IMR-90 (cell line): ENCODE data around the gene PLA2G3. TPM values are rescaled to one million over a fixed set of nuclear protein-coding genes. Genes with fewer than 3 reads are reported as not detected.

ENCODE experiments used
- ATAC-seq: fragments of 200-7000 bp; cut with Tn5 transposase; 2 replicates; pipeline ENCODE4 v1.9.1; 2020; ENCODE audit warnings: low read depth, mild to moderate bottlenecking, moderate library complexity
- BruUV-seq: library from RNA; stranded (reverse); fragments of 400-500 nt; replicated peaks from 2 replicates; lab custom pipeline; 2021; lab: Mats Ljungman, UMichigan
- CTCF ChIA-PET: fragments of 300-600 bp; formaldehyde crosslinking; extraction: SDS; loops from one replicate; lab custom pipeline; 2021; ENCODE audit warnings: antibody characterized with exemption; lab: Yijun Ruan, JAX
- POLR2A ChIA-PET: fragments of 300-600 bp; sonication (Branson Sonifier 250); formaldehyde crosslinking; loops from one replicate; lab custom pipeline; 2022; ENCODE audit warnings: antibody characterized with exemption; ENCODE audit not compliant: unreplicated experiment; lab: Charles Lee
- DNase-seq: peaks from one replicate; pipeline ENCODE4 v3.0.0; 2013
- H2AFZ ChIP-seq: replicated peaks from 2 replicates; pipeline ENCODE3; 2013; ENCODE audit warnings: low read length, mild to moderate bottlenecking; ENCODE audit not compliant: poor library complexity
- H2AK5ac ChIP-seq: 2 replicates; pipeline ENCODE4 v1.6.1; 2013; ENCODE audit warnings: low read depth, low read length, inconsistent platforms
- H2AK9ac ChIP-seq: replicated peaks from 2 replicates; pipeline ENCODE3; 2013; ENCODE audit warnings: mild to moderate bottlenecking, low read depth, low read length, moderate library complexity; ENCODE audit not compliant: poor library complexity
- H2BK120ac ChIP-seq: 2 replicates; pipeline ENCODE4 v1.6.1; 2013; ENCODE audit warnings: low read depth, low read length, inconsistent platforms
- H2BK15ac ChIP-seq: 3 replicates; pipeline ENCODE4 v1.6.1; 2013; ENCODE audit warnings: low read depth, low read length, inconsistent platforms
- H2BK20ac ChIP-seq: 2 replicates; pipeline ENCODE4 v1.6.1; 2013; ENCODE audit warnings: low read depth, mild to moderate bottlenecking, inconsistent platforms, low read length, moderate library complexity
- H2BK5ac ChIP-seq: 2 replicates; pipeline ENCODE4 v1.6.1; 2013; ENCODE audit warnings: mild to moderate bottlenecking, low read depth, low read length, inconsistent platforms; ENCODE audit not compliant: poor library complexity, severe bottlenecking
- H3K14ac ChIP-seq: replicated peaks from 2 replicates; pipeline ENCODE4 v1.6.1; 2013; ENCODE audit warnings: low read depth, low read length, inconsistent platforms
- H3K18ac ChIP-seq: 2 replicates; pipeline ENCODE4 v1.6.1; 2013; ENCODE audit warnings: low read depth, low read length, control low read depth
- H3K23ac ChIP-seq: 2 replicates; pipeline ENCODE4 v1.6.1; 2013; ENCODE audit warnings: low read depth, low read length, inconsistent platforms
- H3K27ac ChIP-seq: 2 replicates; pipeline ENCODE4 v1.5.1; 2013; ENCODE audit warnings: mild to moderate bottlenecking, control low read depth, low read length; ENCODE audit not compliant: insufficient read depth
- H3K27me3 ChIP-seq: 2 replicates; pipeline ENCODE4 v1.6.1; 2013; ENCODE audit warnings: low read length; ENCODE audit not compliant: control insufficient read depth, insufficient read depth
- H3K36me3 ChIP-seq: 2 replicates; pipeline ENCODE4 v1.6.1; 2013; ENCODE audit warnings: low read length, mixed read lengths; ENCODE audit not compliant: control insufficient read depth, insufficient read depth
- H3K4ac ChIP-seq: 2 replicates; pipeline ENCODE4 v1.6.1; 2013; ENCODE audit warnings: low read depth, low read length, inconsistent platforms
- H3K4me1 ChIP-seq: 2 replicates; pipeline ENCODE4 v1.6.1; 2013; ENCODE audit warnings: low read length, mixed read lengths; ENCODE audit not compliant: control insufficient read depth, insufficient read depth
- H3K4me2 ChIP-seq: 2 replicates; pipeline ENCODE4 v1.6.1; 2013; ENCODE audit warnings: low read depth, mild to moderate bottlenecking, control low read depth, low read length, moderate library complexity
- H3K4me3 ChIP-seq: 2 replicates; pipeline ENCODE4 v1.5.1; 2013; ENCODE audit warnings: low read depth, mild to moderate bottlenecking, control low read depth, low read length, moderate library complexity; ENCODE audit not compliant: insufficient read depth
- H3K56ac ChIP-seq: 2 replicates; pipeline ENCODE4 v1.6.1; 2013; ENCODE audit warnings: low read length, inconsistent platforms; ENCODE audit not compliant: insufficient read depth; ENCODE audit errors: extremely low read depth
- H3K79me1 ChIP-seq, 2 experiments: 2 replicates each; pipeline ENCODE4 v1.6.1; 2013; ENCODE audit warnings: low read length in 2 of 2, inconsistent platforms in 1 of 2, low read depth in 1 of 2
- H3K9ac ChIP-seq: 2 replicates; pipeline ENCODE4 v1.6.1; 2013; ENCODE audit warnings: low read depth, low read length, control low read depth
- H3K9me1 ChIP-seq: 2 replicates; pipeline ENCODE4 v1.6.1; 2013; ENCODE audit warnings: low read length, inconsistent platforms; ENCODE audit not compliant: insufficient read depth
- H3K9me3 ChIP-seq: 2 replicates; pipeline ENCODE4 v1.6.1; 2013; ENCODE audit warnings: low read length; ENCODE audit not compliant: control insufficient read depth, insufficient read depth
- H4K20me1 ChIP-seq: 2 replicates; pipeline ENCODE4 v1.6.1; 2013; ENCODE audit warnings: low read length, inconsistent platforms; ENCODE audit not compliant: insufficient read depth
- H4K5ac ChIP-seq: 2 replicates; pipeline ENCODE4 v1.6.1; 2013; ENCODE audit warnings: mild to moderate bottlenecking, low read depth, low read length, control low read depth
- H4K8ac ChIP-seq, 2 experiments: 2 replicates each; pipeline ENCODE4 v1.6.1; 2013; ENCODE audit warnings: low read depth in 2 of 2, low read length in 2 of 2, control low read depth in 1 of 2, inconsistent platforms in 1 of 2
- H4K91ac ChIP-seq: 2 replicates; pipeline ENCODE4 v1.6.1; 2013; ENCODE audit warnings: low read depth, low read length, inconsistent platforms; ENCODE audit not compliant: insufficient read depth
- BHLHE40 ChIP-seq: fragments of 150-350 bp; IDR thresholded peaks from 2 replicates; pipeline ENCODE4 v1.6.1; 2016; ENCODE audit warnings: mild to moderate bottlenecking, low read depth, low read length
- CEBPB ChIP-seq: IDR thresholded peaks from 2 replicates; pipeline ENCODE4 v1.6.1; 2012; ENCODE audit warnings: low read depth, low read length, improper control_type of control experiment
- CHD1 ChIP-seq: IDR thresholded peaks from 2 replicates; pipeline ENCODE4 v1.6.1; 2012; ENCODE audit warnings: low read depth, low read length, improper control_type of control experiment
- FOS ChIP-seq: fragments of 150-350 bp; IDR thresholded peaks from 2 replicates; pipeline ENCODE4 v1.6.1; 2016; ENCODE audit warnings: low read depth, low read length
- MAFK ChIP-seq: IDR thresholded peaks from 2 replicates; pipeline ENCODE4 v1.6.1; 2012; ENCODE audit warnings: low read depth, low read length, improper control_type of control experiment
- MAZ ChIP-seq: IDR thresholded peaks from 2 replicates; pipeline ENCODE4 v1.6.1; 2012; ENCODE audit warnings: low read depth, mild to moderate bottlenecking, low read length, improper control_type of control experiment, moderate library complexity, borderline replicate concordance
- MXI1 ChIP-seq: IDR thresholded peaks from 2 replicates; pipeline ENCODE4 v1.6.1; 2012; ENCODE audit warnings: low read depth, mild to moderate bottlenecking, low read length, moderate library complexity, borderline replicate concordance
- NFE2L2 ChIP-seq: fragments of 150-350 bp; IDR thresholded peaks from 2 replicates; pipeline ENCODE4 v1.6.1; 2016; ENCODE audit warnings: low read depth, mild to moderate bottlenecking, low read length
- POLR2A ChIP-seq: IDR thresholded peaks from 2 replicates; pipeline ENCODE4 v1.6.1; 2012; ENCODE audit warnings: mild to moderate bottlenecking, low read depth, low read length
- RAD21 ChIP-seq: IDR thresholded peaks from 2 replicates; pipeline ENCODE4 v1.6.1; 2012; ENCODE audit warnings: low read length, improper control_type of control experiment
- RCOR1 ChIP-seq: IDR thresholded peaks from 2 replicates; pipeline ENCODE4 v1.6.1; 2012; ENCODE audit warnings: mild to moderate bottlenecking, low read length, improper control_type of control experiment; ENCODE audit not compliant: insufficient replicate concordance
- RFX5 ChIP-seq: IDR thresholded peaks from 2 replicates; pipeline ENCODE4 v1.8.0; 2012; ENCODE audit warnings: low read depth, mild to moderate bottlenecking, low read length, moderate library complexity
- SMC3 ChIP-seq: fragments of 150-350 bp; IDR thresholded peaks from 2 replicates; pipeline ENCODE4 v1.6.1; 2016; ENCODE audit warnings: low read depth, mild to moderate bottlenecking, antibody characterized with exemption, low read length, moderate library complexity
- WGBS, 2 experiments: methylation state at CpG; one replicate each; pipeline versions ENCODE4 v1.1.5 to v1.1.7; 2013; ENCODE audit warnings: missing lambda C conversion rate in 2 of 2; ENCODE audit not compliant: insufficient read length in 1 of 2; ENCODE audit errors: extremely low coverage in 2 of 2; 5-methylcytosine and 5-hydroxymethylcytosine counted together
- dilution Hi-C: fragments of 300-500 bp; cut with HindIII; formaldehyde crosslinking; loops from one replicate; pipeline ENCODE4 v1.14.3; 2018; ENCODE audit warnings: low sequenced_read_pairs; ENCODE audit not compliant: unreplicated experiment
- in situ Hi-C: fragments of 300-500 bp; cut with MboI; formaldehyde crosslinking; loops from 3 replicates; pipeline ENCODE4 v1.14.3; 2019; ENCODE audit warnings: low sequenced_read_pairs, inconsistent platforms, mixed read lengths
- intact Hi-C: fragments of 100-400 bp; cut with micrococcal nuclease; formaldehyde crosslinking; loops from 2 replicates; pipeline ENCODE4 v1.10.0; 2022
- polyA plus RNA-seq, 3 experiments: library from polyadenylated mRNA; depleted of rRNA; stranded (reverse); fragments of >200 nt; gene quantifications; 2 replicates each; pipeline ENCODE4 v1.2.3, GENCODE V29; 2012; ENCODE audit warnings: low replicate concordance in 1 of 3
- total RNA-seq: library from RNA; depleted of rRNA; stranded (reverse); fragments of >200 nt; gene quantifications from 2 replicates; pipeline ENCODE4 v1.2.3, GENCODE V29; 2012
- TF ChIP-seq, protein P1 (sequence below): fragments of 150-350 bp; IDR thresholded peaks from 2 replicates; pipeline ENCODE4 v1.6.1; 2017; ENCODE audit warnings: mild to moderate bottlenecking, antibody characterized with exemption, low read length, low read depth
- TF ChIP-seq, protein P2 (sequence below): conservative IDR thresholded peaks from 2 replicates; pipeline ENCODE4 v1.5.1; 2012; ENCODE audit warnings: mild to moderate bottlenecking, low read depth, low read length, improper control_type of control experiment
- TF ChIP-seq, protein P3 (sequence below): fragments of 150-350 bp; IDR thresholded peaks from 2 replicates; pipeline ENCODE4 v1.6.1; 2016; ENCODE audit warnings: low read depth, mild to moderate bottlenecking, low read length, moderate library complexity, borderline replicate concordance

PLA2G3 gene
- total and polyA plus RNA-seq, 2 of the 4 experiments (the other 2 are of a cell fraction), result under 0.01 to 0.12 TPM

DNA sequence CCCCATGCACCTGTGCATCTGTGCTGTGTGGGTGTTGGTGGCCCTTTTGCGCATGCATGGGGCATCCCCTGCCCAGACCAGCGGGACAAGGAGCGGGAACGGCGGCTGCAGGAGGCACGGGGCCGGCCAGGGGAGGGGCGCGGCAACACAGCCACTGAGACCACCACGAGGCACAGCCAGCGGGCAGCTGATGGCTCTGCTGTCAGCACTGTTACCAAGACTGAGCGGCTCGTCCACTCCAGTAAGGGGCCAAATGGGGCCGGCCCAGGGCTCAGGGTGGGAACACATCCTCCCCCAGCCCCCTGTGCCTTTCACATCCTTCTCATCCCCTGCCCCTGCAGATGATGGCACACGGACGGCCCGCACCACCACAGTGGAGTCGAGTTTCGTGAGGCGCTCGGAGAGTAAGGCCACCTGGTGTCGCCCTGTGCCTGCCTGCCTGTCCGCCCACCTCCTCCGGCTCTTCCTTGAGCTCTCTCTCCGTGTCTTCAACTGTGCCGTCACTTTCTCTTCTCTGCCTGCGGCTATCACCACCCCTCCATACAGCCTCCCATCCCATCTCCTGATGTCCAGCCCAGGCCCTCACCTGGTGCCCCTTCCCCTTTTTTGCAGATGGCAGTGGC, 43.5 kb downstream of the PLA2G3 start:
- WGBS, 2 experiments, result 79% methylated on average over 19 of the region's 27 CpGs; no CpG with 5 or more reads in 1 of the 2 experiments
- ATAC-seq (no peak), DNase-seq (no peak)
- no peak overlapping the region for H3K4me3 ChIP-seq
- dilution Hi-C loops, result no loop called here
- H3K79me1 ChIP-seq, result peaks cover 18 to 50% of the 10 kb centered on the region in 2 experiments
- no peak overlapping the region for H3K9ac ChIP-seq
- POLR2A ChIA-PET, result no interaction called here
- peak overlapping the region; percentile 32 for H2AFZ ChIP-seq
- H4K5ac ChIP-seq, result no peak overlapping the region
- BruUV-seq, result no TSS peak
- H4K8ac ChIP-seq, result no peak overlapping the region
- H3K4me1 ChIP-seq, result peaks cover 16% of the 10 kb centered on the region
- peak overlapping the region; percentile 72 for H2AK9ac ChIP-seq
- no peak overlapping the region for H3K14ac ChIP-seq
- H3K23ac ChIP-seq, result no peak overlapping the region
- H4K20me1 ChIP-seq, result peaks cover 2% of the 10 kb centered on the region; the same call in 1 of the 2 replicates
- no peak overlapping the region for H3K4me2 ChIP-seq
- no peak overlapping the region for H2BK5ac ChIP-seq
- H3K18ac ChIP-seq, result no peak overlapping the region
- peaks cover 76% of the 10 kb centered on the region for H3K36me3 ChIP-seq
- H2BK120ac ChIP-seq, result no peak overlapping the region
- TF ChIP-seq MAZ (no peak), MXI1 (no peak), RFX5 (no peak), RAD21 (no peak), NFE2L2 (no peak), POLR2A (no peak), CHD1 (no peak), MAFK (no peak), BHLHE40 (no peak), FOS (no peak), SMC3 (no peak), CEBPB (no peak), RCOR1 (no peak)
- TF ChIP-seq, protein P1, sequence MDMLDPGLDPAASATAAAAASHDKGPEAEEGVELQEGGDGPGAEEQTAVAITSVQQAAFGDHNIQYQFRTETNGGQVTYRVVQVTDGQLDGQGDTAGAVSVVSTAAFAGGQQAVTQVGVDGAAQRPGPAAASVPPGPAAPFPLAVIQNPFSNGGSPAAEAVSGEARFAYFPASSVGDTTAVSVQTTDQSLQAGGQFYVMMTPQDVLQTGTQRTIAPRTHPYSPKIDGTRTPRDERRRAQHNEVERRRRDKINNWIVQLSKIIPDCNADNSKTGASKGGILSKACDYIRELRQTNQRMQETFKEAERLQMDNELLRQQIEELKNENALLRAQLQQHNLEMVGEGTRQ, result no peak
- TF ChIP-seq, protein P2, sequence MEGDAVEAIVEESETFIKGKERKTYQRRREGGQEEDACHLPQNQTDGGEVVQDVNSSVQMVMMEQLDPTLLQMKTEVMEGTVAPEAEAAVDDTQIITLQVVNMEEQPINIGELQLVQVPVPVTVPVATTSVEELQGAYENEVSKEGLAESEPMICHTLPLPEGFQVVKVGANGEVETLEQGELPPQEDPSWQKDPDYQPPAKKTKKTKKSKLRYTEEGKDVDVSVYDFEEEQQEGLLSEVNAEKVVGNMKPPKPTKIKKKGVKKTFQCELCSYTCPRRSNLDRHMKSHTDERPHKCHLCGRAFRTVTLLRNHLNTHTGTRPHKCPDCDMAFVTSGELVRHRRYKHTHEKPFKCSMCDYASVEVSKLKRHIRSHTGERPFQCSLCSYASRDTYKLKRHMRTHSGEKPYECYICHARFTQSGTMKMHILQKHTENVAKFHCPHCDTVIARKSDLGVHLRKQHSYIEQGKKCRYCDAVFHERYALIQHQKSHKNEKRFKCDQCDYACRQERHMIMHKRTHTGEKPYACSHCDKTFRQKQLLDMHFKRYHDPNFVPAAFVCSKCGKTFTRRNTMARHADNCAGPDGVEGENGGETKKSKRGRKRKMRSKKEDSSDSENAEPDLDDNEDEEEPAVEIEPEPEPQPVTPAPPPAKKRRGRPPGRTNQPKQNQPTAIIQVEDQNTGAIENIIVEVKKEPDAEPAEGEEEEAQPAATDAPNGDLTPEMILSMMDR, result no peak
- TF ChIP-seq, protein P3, sequence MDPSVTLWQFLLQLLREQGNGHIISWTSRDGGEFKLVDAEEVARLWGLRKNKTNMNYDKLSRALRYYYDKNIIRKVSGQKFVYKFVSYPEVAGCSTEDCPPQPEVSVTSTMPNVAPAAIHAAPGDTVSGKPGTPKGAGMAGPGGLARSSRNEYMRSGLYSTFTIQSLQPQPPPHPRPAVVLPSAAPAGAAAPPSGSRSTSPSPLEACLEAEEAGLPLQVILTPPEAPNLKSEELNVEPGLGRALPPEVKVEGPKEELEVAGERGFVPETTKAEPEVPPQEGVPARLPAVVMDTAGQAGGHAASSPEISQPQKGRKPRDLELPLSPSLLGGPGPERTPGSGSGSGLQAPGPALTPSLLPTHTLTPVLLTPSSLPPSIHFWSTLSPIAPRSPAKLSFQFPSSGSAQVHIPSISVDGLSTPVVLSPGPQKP, result no peak
- no peak overlapping the region for H3K56ac ChIP-seq
- H3K27ac ChIP-seq, result no peak overlapping the region
- CTCF ChIA-PET, result interaction anchor here (1.3 kb wide), 1 partner anchor 11 kb away, joined by 6 read pairs; the partner anchor contains the start of gene SELENOM
- no peak overlapping the region for H4K91ac ChIP-seq
- H3K27me3 ChIP-seq, result no peaks in the 10 kb centered on the region
- in situ Hi-C loops, result no loop called here
- peaks cover 8% of the 10 kb centered on the region; the same call in 1 of the 2 replicates for H3K9me1 ChIP-seq
- no peak overlapping the region for H2BK20ac ChIP-seq
- H3K4ac ChIP-seq, result no peak overlapping the region
- H3K9me3 ChIP-seq, result no peaks in the 10 kb centered on the region
- intact Hi-C loops, result no loop called here
- H2AK5ac ChIP-seq, result no peak overlapping the region
- no peak overlapping the region for H2BK15ac ChIP-seq
